GM19035 (cell line): ENCODE results near the gene ALKBH6.

Experiments
- ATAC-seq: cut with Tn5 transposase; IDR thresholded peaks from one replicate; pipeline ENCODE4 v1.9.1; 2021; ENCODE audit not compliant: unreplicated experiment

Gene ALKBH6

GRCh38 chr19:35960432-35960972, 53.5 kb downstream of the ALKBH6 start:
- ATAC-seq: no peak

- no peak for ATAC-seq
These were observed 54.1 kb downstream of the ALKBH6 start for GRCh38 chr19:35959968-35960320.
